ENCODE results near the gene KLF2. TPM values are rescaled to one million over a fixed set of nuclear protein-coding genes. Genes with fewer than 3 reads are reported as not detected.
"Not testable (repeated sequence)": the region's sequence is repeated elsewhere in the genome, so short reads cannot be mapped to it uniquely, and the experiment has no call there.

KLF2 gene
- total RNA-seq, 1 experiment from 2014 or later: 1.9 TPM

GRCh38 chr19:16283210-16284061 is 41.2 kb upstream of the KLF2 start:
- DNase-seq (ENCODE audit: low spot score): peak; percentile 48
- CTCF ChIA-PET: no interaction called here

DNA sequence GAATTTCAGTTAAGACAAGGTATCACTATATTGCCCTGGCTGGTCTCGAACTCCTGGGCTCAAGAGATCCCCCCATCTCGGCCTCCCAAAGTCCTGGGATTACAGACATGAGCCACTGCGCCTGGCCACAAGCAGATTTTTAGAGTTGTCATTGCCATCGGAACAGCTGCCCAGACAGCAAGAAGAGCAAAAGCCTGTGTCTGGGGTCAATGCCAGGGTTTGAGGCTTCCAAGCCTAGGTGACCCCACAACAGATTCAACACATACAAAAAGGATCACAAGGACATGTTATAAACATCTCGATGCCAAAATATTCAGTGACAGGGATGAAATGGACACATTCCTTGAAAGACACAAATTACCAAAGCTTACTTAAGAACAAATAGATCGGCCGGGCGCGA is 40.1 kb upstream of the KLF2 start:
- Histone ChIP-seq H3K27ac (ENCODE audit: low read depth, low read length, poor library complexity, severe bottlenecking) (no peak overlapping the region), H3K9me3 (ENCODE audit: low read depth, low read length, poor library complexity, severe bottlenecking) (no peaks in the 10 kb centered on the region), H3K4me3 (ENCODE audit: low read depth, low read length, poor library complexity, severe bottlenecking) (no peak overlapping the region), H3K4me1 (ENCODE audit: insufficient read depth, low read length, poor library complexity, severe bottlenecking) (peaks cover 16% of the 10 kb centered on the region), H3K36me3 (ENCODE audit: insufficient read depth, low read length, poor library complexity, severe bottlenecking) (no peaks in the 10 kb centered on the region), H3K27me3 (replicated peaks; ENCODE audit: insufficient read depth, low read depth, low read length, poor library complexity) (no peaks in the 10 kb centered on the region)
- no peak for TF ChIP-seq EZH2 (IDR thresholded peaks at IDR 0.05; ENCODE audit: borderline replicate concordance, low read depth, low read length, poor library complexity, severe bottlenecking)
- TF ChIP-seq, protein P1, sequence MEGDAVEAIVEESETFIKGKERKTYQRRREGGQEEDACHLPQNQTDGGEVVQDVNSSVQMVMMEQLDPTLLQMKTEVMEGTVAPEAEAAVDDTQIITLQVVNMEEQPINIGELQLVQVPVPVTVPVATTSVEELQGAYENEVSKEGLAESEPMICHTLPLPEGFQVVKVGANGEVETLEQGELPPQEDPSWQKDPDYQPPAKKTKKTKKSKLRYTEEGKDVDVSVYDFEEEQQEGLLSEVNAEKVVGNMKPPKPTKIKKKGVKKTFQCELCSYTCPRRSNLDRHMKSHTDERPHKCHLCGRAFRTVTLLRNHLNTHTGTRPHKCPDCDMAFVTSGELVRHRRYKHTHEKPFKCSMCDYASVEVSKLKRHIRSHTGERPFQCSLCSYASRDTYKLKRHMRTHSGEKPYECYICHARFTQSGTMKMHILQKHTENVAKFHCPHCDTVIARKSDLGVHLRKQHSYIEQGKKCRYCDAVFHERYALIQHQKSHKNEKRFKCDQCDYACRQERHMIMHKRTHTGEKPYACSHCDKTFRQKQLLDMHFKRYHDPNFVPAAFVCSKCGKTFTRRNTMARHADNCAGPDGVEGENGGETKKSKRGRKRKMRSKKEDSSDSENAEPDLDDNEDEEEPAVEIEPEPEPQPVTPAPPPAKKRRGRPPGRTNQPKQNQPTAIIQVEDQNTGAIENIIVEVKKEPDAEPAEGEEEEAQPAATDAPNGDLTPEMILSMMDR (conservative IDR thresholded peaks at IDR 0.05; ENCODE audit: low read depth, low read length): no peak
- BruUV-seq (replicated peaks): no TSS peak
- intact Hi-C loops (cut with micrococcal nuclease; ENCODE audit: unreplicated experiment): no loop called here
- POLR2A ChIA-PET (ENCODE audit: low non-redundant PET): no interaction called here
- CTCF ChIA-PET: interaction anchor here (0.6 kb wide), 1 partner anchor 1514 kb away, joined by 3 read pairs; no protein-coding TSS in a partner anchor
- DNase-seq (ENCODE audit: low spot score): no peak

More at GRCh38 chr19:16283210-16284061, 41.2 kb upstream of the KLF2 start:
- Histone ChIP-seq H3K9me3 (ENCODE audit: low read depth, low read length, poor library complexity, severe bottlenecking) (no peaks in the 10 kb centered on the region), H3K27ac (ENCODE audit: low read depth, low read length, poor library complexity, severe bottlenecking) (peak overlapping the region; percentile 11), H3K27me3 (replicated peaks; ENCODE audit: insufficient read depth, low read depth, low read length, poor library complexity) (no peaks in the 10 kb centered on the region), H3K4me1 (ENCODE audit: insufficient read depth, low read length, poor library complexity, severe bottlenecking) (peaks cover 16% of the 10 kb centered on the region), H3K4me3 (ENCODE audit: low read depth, low read length, poor library complexity, severe bottlenecking) (no peak overlapping the region), H3K36me3 (ENCODE audit: insufficient read depth, low read length, poor library complexity, severe bottlenecking) (no peaks in the 10 kb centered on the region)
- TF ChIP-seq, protein P1 (conservative IDR thresholded peaks at IDR 0.05; ENCODE audit: low read depth, low read length): no peak
- no peak for TF ChIP-seq EZH2 (IDR thresholded peaks at IDR 0.05; ENCODE audit: borderline replicate concordance, low read depth, low read length, poor library complexity, severe bottlenecking)
- POLR2A ChIA-PET (ENCODE audit: low non-redundant PET): no interaction called here
- BruUV-seq (replicated peaks): no TSS peak
- intact Hi-C loops (cut with micrococcal nuclease; ENCODE audit: unreplicated experiment): no loop called here

- POLR2A ChIA-PET (ENCODE audit: low non-redundant PET); H3K36me3 ChIP-seq (ENCODE audit: insufficient read depth, low read length, poor library complexity, severe bottlenecking); H3K9me3 ChIP-seq (ENCODE audit: low read depth, low read length, poor library complexity, severe bottlenecking); intact Hi-C loops (cut with micrococcal nuclease; ENCODE audit: unreplicated experiment); DNase-seq (ENCODE audit: low spot score); CTCF ChIA-PET; H3K27ac ChIP-seq (ENCODE audit: low read depth, low read length, poor library complexity, severe bottlenecking); H3K27me3 ChIP-seq (replicated peaks; ENCODE audit: insufficient read depth, low read depth, low read length, poor library complexity); BruUV-seq (replicated peaks); H3K4me3 ChIP-seq (ENCODE audit: low read depth, low read length, poor library complexity, severe bottlenecking): not testable (repeated sequence)
- H3K4me1 ChIP-seq (ENCODE audit: insufficient read depth, low read length, poor library complexity, severe bottlenecking): peaks cover 16% of the 10 kb centered on the region
Measured at GRCh38 chr19:16285079-16285478, 39.5 kb upstream of the KLF2 start.

Measured in A673 (cell line).